ENCODE measurements around the gene CLEC12A. TPM values are rescaled to one million over a fixed set of nuclear protein-coding genes. Genes with fewer than 3 reads are reported as not detected.
"Not testable (repeated sequence)": the region's sequence is repeated elsewhere in the genome, so short reads cannot be mapped to it uniquely, and the experiment has no call there.

The CLEC12A gene
- polyA plus RNA-seq, 3 donors, result 356 to 441 (median 412) TPM

DNA sequence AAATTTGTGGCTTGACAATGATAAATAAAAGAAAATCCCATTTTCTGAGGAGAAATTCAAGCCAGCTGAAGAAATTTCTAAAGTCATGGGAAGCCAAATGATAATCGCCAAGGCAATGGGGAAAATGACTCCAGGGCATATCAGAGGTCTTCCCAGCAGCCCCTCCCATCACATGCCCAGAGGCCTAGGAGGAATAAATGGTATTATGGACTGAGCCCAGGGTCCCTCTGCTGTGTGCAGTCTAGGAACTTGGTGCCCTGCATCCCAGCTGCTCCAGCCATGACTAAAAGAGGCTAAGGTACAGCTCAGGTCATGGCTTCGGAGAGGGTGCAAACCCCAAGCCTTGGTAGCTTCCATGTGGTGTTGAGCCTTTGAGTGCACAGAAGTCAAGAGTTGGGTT lies 4.4 kb downstream of the CLEC12A start:
- H3K9me3 Mint-ChIP-seq, result peaks cover 0 to 19% (median 7%) of the 10 kb centered on the region in 7 donors
- intact Hi-C loops (cut with micrococcal nuclease), result loop anchor here (5.0 to 10.0 kb wide), 3 partner anchors 33 to 52 kb away; no protein-coding TSS in a partner anchor
- Histone ChIP-seq H3K4me3 (replicated peaks in 1 of 3; ENCODE audit: low read depth in 2 of 3, low read length in 3 of 3) (peak overlapping the region; percentile 86 to 100 (median 98)), H2AFZ (ENCODE audit: insufficient read depth, low read depth, low read length, poor library complexity, severe bottlenecking) (no peak overlapping the region), H3K9ac (ENCODE audit: insufficient read depth, low read length, poor library complexity, severe bottlenecking) (no peak overlapping the region), H3K27me3 (ENCODE audit: control insufficient read depth in 2 of 2, insufficient read depth in 2 of 2, low read length in 2 of 2) (no peaks in the 10 kb centered on the region), H3K79me2 (ENCODE audit: insufficient read depth, low read length) (peaks cover 100% of the 10 kb centered on the region), H3K4me2 (replicated peaks; ENCODE audit: extremely low read depth, low read length, poor library complexity, severe bottlenecking) (peak overlapping the region; percentile 72), H3K9me3 (replicated peaks in 1 of 2; ENCODE audit: control insufficient read depth in 1 of 2, insufficient read depth in 1 of 2, low read length in 2 of 2) (peaks cover 0 to 9% of the 10 kb centered on the region in 2 donors), H4K20me1 (ENCODE audit: insufficient read depth, low read length) (peaks cover 84% of the 10 kb centered on the region), H3K4me1 (ENCODE audit: control insufficient read depth in 1 of 2, insufficient read depth in 2 of 2, low read length in 2 of 2) (peaks cover 63 to 78% of the 10 kb centered on the region in 2 donors), H3K36me3 (replicated peaks in 1 of 2; ENCODE audit: control insufficient read depth in 1 of 2, insufficient read depth in 2 of 2, low read length in 2 of 2) (peaks cover 18 to 61% of the 10 kb centered on the region in 2 donors), H3K27ac (ENCODE audit: low read depth in 1 of 2, low read length in 2 of 2) (peak overlapping the region; percentile 47 to 76)
- TF ChIP-seq, protein P1, sequence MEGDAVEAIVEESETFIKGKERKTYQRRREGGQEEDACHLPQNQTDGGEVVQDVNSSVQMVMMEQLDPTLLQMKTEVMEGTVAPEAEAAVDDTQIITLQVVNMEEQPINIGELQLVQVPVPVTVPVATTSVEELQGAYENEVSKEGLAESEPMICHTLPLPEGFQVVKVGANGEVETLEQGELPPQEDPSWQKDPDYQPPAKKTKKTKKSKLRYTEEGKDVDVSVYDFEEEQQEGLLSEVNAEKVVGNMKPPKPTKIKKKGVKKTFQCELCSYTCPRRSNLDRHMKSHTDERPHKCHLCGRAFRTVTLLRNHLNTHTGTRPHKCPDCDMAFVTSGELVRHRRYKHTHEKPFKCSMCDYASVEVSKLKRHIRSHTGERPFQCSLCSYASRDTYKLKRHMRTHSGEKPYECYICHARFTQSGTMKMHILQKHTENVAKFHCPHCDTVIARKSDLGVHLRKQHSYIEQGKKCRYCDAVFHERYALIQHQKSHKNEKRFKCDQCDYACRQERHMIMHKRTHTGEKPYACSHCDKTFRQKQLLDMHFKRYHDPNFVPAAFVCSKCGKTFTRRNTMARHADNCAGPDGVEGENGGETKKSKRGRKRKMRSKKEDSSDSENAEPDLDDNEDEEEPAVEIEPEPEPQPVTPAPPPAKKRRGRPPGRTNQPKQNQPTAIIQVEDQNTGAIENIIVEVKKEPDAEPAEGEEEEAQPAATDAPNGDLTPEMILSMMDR (IDR thresholded peaks at IDR 0.05), result no peak
- DNase-seq, result no peak
- H3K27me3 Mint-ChIP-seq (ENCODE audit: low read depth in 3 of 3), result no peaks in the 10 kb centered on the region
- WGBS (ENCODE audit: insufficient coverage), result 100% methylated on average over 1 of the region's 2 CpGs
- peaks cover 75 to 84% of the 10 kb centered on the region in 2 donors for H3K36me3 Mint-ChIP-seq
- peak overlapping the region; percentile 58 to 100 for H3K4me3 Mint-ChIP-seq
- H3K27ac Mint-ChIP-seq, result peak overlapping the region; percentile 15 to 89 (median 77)
- H3K4me1 Mint-ChIP-seq, result peaks cover 81% of the 10 kb centered on the region

DNA sequence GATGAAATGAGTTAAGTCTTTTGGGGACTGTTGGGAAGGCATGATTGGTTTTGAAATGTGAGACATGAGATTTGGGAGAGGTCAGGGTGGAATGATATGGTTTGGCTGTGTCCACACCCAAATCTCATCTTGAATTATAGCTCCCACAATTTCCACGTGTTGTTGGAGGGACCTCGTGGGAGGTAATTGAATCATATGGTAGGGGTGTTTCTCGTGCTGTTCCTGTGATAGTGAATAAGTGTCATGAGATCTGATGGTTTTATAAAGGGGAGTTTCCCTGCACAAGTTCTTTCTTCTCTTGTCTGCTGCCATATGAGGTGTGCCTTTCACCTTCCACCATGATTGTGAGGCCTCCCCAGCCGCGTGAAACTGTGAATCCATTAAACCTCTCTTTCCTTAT lies 5.4 kb downstream of the CLEC12A start:
- peak overlapping the region; percentile 29 to 100 for H3K4me3 Mint-ChIP-seq
- H2AFZ ChIP-seq (ENCODE audit: insufficient read depth, low read depth, low read length, poor library complexity, severe bottlenecking); H3K9me3 ChIP-seq (replicated peaks in 1 of 2; ENCODE audit: control insufficient read depth in 1 of 2, insufficient read depth in 1 of 2, low read length in 2 of 2); H3K27me3 ChIP-seq (ENCODE audit: control insufficient read depth in 2 of 2, insufficient read depth in 2 of 2, low read length in 2 of 2); H3K27me3 Mint-ChIP-seq (ENCODE audit: low read depth in 3 of 3): not testable (repeated sequence)
- peak in 1 of 3 donors; percentile 62 for DNase-seq
- peaks cover 0 to 19% (median 7%) of the 10 kb centered on the region in 7 donors for H3K9me3 Mint-ChIP-seq
- Histone ChIP-seq H3K9ac (ENCODE audit: insufficient read depth, low read length, poor library complexity, severe bottlenecking) (peak overlapping the region; percentile 18), H3K27ac (ENCODE audit: low read depth in 1 of 2, low read length in 2 of 2) (peak overlapping the region; percentile 8 to 76), H3K36me3 (replicated peaks in 1 of 2; ENCODE audit: control insufficient read depth in 1 of 2, insufficient read depth in 2 of 2, low read length in 2 of 2) (peaks cover 28 to 68% of the 10 kb centered on the region in 2 donors), H3K4me3 (replicated peaks in 1 of 3; ENCODE audit: low read depth in 2 of 3, low read length in 3 of 3) (peak overlapping the region; percentile 30 to 98 (median 86)), H4K20me1 (ENCODE audit: insufficient read depth, low read length) (peaks cover 92% of the 10 kb centered on the region), H3K4me2 (replicated peaks; ENCODE audit: extremely low read depth, low read length, poor library complexity, severe bottlenecking) (peak overlapping the region; percentile 72), H3K79me2 (ENCODE audit: insufficient read depth, low read length) (peaks cover 100% of the 10 kb centered on the region), H3K4me1 (ENCODE audit: control insufficient read depth in 1 of 2, insufficient read depth in 2 of 2, low read length in 2 of 2) (peaks cover 58 to 79% of the 10 kb centered on the region in 2 donors)
- H3K36me3 Mint-ChIP-seq, result peaks cover 83 to 91% of the 10 kb centered on the region in 2 donors
- H3K4me1 Mint-ChIP-seq, result peaks cover 77% of the 10 kb centered on the region
- H3K27ac Mint-ChIP-seq, result peak overlapping the region; percentile 33 to 89 (median 79)
- no CpG with 5 or more reads among the region's 5 CpGs for WGBS (ENCODE audit: insufficient coverage)
- intact Hi-C loops (cut with micrococcal nuclease), result loop anchor here (5.0 to 10.0 kb wide), 3 partner anchors 34 to 51 kb away; no protein-coding TSS in a partner anchor
